Cardiac septum (tissue), 1 donor: Measurements from ENCODE around the gene MAB21L4. TPM values are rescaled to one million over a fixed set of nuclear protein-coding genes. Genes with fewer than 3 reads are reported as not detected.

Experiments
- DNase-seq: peaks from one replicate; pipeline ENCODE4 v3.0.0-alpha.2; 2020; ENCODE audit warnings: low spot score
- intact Hi-C: fragments of 100-400 bp; cut with DNase I; formaldehyde crosslinking; loops from one replicate; pipeline ENCODE4 v1.14.0; 2022
- total RNA-seq: library from RNA; stranded (reverse); fragmentation: NEBNext Ultra II Directional; extraction: Animal tissue kit (Norgen Biotek cat#: 25700); gene quantifications from one replicate; pipeline ENCODE4 v1.2.1, GENCODE V29; 2021
- donor health status: DM: no; HTN: no; CAD: no.

MAB21L4 gene
- total RNA-seq, 1 donor from 2014 or later = not detected

DNA sequence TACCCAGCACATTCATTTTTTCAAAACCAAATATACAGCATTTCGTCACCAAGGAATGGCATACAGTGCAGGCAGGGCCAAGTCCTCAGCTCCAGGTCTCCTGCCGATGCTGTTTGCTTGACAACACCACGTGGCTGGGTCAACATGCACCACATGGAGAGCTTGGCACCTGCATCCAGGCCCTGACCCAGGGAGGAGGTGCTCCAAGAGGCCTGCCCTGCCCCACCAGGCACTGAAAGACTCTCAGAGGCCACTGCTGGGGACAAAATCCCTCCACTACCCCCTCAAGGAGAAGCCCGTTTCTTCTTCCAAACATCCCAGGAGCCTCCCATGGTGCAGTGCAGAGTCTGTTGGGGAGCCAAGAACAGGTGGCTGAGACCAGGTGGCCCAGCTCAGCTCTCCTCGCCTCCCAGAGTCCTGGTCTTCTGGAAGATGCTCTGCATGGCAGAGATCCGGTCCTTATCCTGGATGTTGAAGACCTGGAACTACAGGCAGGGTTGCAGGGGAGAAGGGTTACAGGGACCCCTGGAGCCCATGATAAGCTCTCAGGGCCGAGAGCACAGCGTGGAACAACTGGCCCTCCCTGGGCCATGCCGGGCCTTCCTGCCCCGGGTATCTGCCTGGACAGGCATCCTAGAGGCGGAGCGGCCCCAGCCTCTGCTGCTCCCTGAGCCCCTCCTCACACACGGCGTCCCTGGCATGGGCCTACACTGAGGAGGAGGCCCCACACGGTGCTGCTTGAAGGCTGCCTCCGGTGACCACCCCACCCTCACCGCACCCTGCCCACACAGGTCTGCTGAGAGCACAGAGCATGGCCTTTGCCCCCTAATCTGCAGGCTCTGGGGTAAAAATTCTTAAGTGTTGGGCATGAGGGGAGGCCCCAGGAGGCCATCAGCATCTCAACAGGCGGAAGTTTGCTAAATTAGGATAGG is 9.0 kb downstream of the MAB21L4 start:
- intact Hi-C loops = no loop called here
- DNase-seq = no peak

GRCh38 chr2:240886023-240886565 is 9.9 kb downstream of the MAB21L4 start:
- intact Hi-C loops = no loop called here
- DNase-seq = no peak

- intact Hi-C loops = no loop called here
- no peak for DNase-seq
These were observed 10.4 kb downstream of the MAB21L4 start for GRCh38 chr2:240885566-240885965.

GRCh38 chr2:240884745-240885144 is 11.2 kb downstream of the MAB21L4 start:
- DNase-seq = no peak
- intact Hi-C loops = no loop called here

- intact Hi-C loops = no loop called here
- no peak for DNase-seq
These were observed 11.7 kb downstream of the MAB21L4 start for GRCh38 chr2:240884221-240884620.

- no peak for DNase-seq
These were observed 14.0 kb downstream of the MAB21L4 start for GRCh38 chr2:240881913-240882312.

DNA sequence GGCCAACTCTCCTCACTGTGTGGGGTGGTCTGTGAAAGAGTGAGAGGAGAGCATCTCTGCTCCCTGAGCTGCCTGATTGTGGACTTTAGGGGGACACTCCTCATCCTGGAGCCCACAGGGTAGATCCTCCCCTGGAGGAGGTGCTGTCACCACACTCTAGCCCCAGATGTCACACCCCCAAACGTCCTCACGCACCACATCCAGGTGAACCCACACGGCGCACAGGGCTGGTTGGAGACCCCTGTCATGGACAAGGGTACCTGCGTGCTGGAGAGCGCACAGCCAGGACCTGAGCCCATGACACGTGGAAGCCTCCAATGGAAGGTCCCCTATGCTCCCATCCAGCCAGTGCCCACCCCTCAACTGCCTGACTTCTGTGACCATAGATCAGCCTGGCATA is 16.9 kb downstream of the MAB21L4 start:
- intact Hi-C loops = no loop called here
- no peak for DNase-seq

More at GRCh38 chr2:240881913-240882312, 14.0 kb downstream of the MAB21L4 start:
- intact Hi-C loops = no loop called here

GRCh38 chr2:240878341-240878936 is 17.5 kb downstream of the MAB21L4 start:
- no peak for DNase-seq
- intact Hi-C loops = no loop called here

GRCh38 chr2:240877460-240878340 is 18.3 kb downstream of the MAB21L4 start:
- intact Hi-C loops = no loop called here
- no peak for DNase-seq

DNA sequence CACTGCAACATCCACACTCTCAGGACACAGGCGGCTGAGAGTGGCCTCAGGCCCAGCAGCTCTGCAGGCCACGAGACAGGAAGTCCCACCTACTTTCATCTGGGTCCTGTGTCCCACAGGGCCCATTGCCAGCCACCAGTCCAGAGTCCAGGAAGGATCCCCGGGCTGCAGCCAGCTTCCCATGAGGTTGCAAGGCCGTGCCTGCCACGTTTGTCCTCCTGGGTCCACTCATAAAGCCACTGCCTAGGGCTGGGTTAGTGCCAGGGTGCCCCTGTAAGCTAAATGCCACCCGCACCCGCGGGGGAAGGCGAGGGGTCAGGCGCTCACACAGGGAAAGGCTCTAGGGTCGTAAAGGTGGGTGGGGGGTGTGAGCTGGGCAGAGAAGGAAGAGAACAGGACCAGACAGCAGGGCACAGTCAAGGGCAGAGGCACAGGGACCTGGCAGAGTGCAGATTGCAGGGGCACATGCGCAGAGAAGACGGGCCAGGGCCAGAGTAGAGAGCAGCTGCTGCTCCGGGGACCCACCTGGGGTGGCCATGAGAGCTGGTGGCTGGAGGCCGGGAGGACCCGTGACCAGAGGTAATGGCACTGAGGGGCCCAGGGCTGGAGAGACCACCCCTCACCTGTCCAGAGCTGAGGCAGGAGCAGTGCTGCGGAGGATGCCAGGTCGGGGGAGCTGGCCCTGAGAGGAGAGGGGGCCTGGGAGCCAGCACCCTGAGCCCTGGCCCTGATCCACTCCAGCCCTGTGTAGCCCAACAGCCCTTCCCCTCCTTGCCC is 19.3 kb downstream of the MAB21L4 start:
- intact Hi-C loops = no loop called here
- DNase-seq = no peak

DNA sequence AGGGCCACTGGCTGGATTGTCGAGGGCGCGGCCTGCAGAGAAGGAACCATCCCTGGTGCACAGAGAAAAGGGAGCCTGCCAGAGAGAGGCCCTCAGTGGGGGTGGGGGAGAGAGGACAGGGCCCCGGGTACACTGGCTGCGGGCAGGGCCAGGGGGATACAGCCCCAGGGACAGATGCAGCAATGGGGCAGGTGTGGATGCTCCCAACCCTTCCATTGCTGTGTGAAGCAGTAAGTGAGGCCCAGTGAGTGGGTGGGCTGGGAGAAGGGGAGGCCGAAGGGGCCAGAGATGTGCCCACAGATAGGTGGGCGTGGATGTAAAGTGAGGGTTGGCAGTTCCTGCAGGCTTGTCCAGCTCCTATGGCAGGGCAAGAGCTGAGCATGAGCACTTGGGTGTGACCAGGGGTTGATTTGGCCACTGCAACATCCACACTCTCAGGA is 19.9 kb downstream of the MAB21L4 start:
- intact Hi-C loops = no loop called here
- DNase-seq = no peak

GRCh38 chr2:240875228-240876034 is 20.5 kb downstream of the MAB21L4 start:
- intact Hi-C loops = no loop called here
- no peak for DNase-seq

DNA sequence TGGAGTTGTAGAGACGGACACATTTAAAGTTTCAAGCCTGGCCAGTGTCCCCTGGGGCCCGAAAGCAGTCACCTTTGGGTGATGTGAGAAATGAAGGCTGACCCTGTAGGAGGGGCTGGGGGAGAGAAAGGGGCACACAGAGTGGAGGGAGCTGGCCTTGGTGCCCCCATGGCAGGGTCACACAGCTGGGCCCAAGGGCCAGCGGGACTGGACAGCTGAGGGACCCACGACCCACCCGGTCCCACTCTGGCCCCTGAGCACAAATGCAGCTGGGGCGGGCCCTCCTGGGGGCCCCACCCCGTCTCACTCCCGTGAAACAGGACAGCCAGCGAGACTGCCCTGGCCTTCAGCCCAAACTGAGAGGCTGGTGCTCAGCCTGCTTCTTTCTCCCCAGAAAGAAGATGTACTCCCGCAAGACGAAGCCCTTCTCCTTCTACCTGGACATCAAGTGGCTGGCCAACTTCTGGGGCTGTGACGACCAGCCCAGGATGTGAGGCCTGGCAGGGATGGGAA is 21.2 kb downstream of the MAB21L4 start:
- no peak for DNase-seq
- intact Hi-C loops = no loop called here

DNA sequence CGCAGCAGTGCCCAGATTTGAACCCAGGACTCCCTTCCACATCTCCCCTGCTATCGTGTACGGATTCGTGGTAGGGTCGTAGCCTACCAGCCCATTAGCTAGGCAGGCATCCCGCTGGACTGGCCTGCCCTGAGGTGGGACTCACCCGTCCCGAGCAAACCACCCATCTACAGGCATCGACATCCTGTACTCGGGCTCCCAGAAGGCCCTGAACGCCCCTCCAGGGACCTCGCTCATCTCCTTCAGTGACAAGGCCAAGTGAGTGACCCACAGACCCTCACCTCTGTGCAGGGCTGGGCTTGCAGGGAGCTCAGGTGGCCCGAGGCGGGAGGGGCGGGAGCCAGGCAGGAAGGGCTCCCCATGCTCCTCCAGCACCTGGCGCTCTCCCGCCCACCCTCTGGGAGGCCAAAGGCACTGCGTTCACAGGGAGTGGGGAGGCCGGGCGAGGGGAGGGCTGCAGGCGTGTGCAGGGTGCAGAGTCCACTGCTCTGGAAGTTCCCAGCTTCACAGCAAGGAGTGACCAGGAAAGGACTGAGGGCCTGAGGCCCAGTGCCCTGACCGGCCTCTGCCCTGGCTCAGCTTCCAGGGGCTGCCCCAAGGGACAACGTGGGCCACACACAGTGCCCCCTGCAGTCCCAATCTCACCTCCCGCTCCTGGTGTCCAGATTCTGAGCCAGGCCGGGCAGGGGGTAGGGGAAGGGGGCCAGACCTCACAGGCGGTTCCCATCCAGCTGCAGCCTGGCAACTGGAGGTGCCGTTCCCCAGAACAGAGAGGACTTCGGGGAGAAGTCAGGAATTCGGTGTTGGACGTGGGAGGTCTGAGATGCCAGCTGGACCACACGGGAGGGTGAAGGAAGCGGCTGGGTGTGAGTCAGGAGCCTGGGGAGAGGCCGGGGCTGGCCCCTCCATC is 21.9 kb downstream of the MAB21L4 start:
- DNase-seq = peak; percentile 62
- intact Hi-C loops = no loop called here

DNA sequence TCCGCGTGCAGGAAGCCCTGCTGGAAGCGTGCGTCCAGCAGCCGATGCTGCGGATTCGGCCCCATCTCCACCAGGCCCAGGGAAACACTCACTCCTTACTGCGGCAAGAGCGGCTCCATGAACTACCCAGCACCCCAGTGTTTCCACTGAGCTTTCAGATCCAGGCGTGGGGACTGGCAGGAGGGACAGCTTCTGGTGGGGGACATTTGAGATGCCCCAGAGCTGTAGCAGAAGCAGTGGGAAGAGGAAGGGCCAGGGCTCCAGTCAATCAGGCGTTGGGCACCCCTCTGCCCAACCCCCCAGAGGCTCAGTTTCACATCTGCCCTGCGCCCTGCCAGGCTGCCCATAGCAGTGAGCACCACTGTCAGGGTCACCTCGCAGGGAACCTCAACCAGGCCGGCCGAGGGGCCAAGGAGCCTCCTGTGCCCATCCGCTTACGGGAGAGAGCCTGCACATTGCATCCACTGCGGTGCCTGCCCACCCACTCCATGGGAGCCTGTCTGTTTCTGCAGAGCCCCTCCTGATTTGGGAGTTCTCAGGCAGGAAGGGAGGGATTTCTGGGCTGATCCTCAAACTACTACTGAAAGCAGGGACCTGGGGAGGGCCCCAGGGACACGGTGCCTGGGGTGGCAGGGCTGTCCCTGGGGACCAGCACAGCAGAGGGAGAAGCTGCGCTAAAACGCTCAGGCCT is 22.7 kb downstream of the MAB21L4 start:
- intact Hi-C loops = no loop called here
- DNase-seq = peak; percentile 57

DNA sequence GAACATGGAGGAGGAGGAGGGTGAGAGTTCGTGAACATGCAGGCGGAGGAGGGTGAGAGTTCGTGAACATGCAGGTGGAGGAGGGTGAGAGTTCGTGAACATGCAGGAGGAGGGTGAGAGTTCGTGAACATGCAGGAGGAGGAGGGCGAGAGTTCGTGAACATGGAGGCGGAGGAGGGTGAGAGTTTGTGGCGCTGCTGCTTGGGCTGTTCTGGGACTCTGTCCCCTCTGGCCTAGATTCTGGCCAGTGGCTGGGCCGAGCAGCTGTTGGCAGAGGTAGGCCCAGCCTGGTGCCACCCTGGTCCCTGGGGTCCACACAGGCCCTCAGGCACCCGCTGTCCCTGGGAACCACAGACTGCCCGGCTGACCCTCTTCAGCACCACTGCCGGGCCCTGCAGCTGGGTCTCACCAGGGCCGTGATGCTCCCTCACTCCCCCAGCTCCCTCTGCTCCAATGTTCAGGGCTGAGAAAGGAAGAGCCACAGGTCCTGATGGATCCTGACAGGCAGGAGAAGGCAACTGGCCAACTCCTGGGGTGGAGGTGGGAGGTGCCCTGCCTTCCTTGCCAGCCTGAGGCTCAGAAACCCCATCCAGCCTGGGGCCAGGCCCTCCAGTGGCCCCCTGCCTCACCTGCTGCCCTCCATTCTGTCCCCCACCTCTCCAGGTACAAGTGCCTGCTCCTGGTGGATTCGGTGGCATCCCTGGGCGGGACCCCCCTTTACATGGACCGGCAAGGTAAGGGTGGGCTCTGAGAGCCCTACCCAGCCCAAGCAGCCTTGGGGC is 23.4 kb downstream of the MAB21L4 start:
- intact Hi-C loops = no loop called here
- DNase-seq = peak; percentile 74
